Retinal pigment epithelial cell (primary cell): ENCODE data around the gene GYPB.
A peak's percentile ranks its signal among the peaks of the same experiment; 100 is the strongest.
"Not testable (repeated sequence)": the region's sequence is repeated elsewhere in the genome, so short reads cannot be mapped to it uniquely, and the experiment has no call there.

Experiments
- DNase-seq: peaks from one replicate; pipeline ENCODE4 v3.0.0-alpha.2; 2010; ENCODE audit warnings: low read depth
- H3K4me3 ChIP-seq: 2 replicates; pipeline ENCODE4 v1.5.1; 2011; ENCODE audit warnings: mild to moderate bottlenecking, low read length, control low read depth, moderate library complexity
- CTCF ChIP-seq: conservative IDR thresholded peaks from 2 replicates; pipeline ENCODE4 v1.5.1; 2011; ENCODE audit warnings: low read depth, low read length, control low read depth, inconsistent platforms

The GYPB gene

DNA sequence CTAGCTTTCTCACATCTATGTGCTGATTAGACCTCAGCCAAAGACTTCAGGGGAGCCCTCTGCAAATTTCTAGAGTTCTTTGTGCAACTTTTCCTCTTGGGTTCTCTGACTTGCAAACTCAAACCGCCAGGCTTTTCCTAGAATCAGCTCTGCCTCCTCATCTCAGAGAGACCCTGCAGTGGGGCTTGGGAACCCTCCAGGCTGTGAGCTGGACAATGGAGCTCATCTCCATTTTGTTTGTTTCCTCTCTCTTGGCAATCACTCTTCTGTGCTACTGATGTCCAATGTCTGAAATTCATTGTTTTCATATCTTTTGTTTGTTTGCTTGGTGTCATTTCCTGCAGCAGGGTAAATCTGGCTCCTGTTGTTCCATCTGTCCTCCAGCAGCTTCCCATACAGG lies 33.0 kb downstream of the GYPB start:
- no peak overlapping the region for H3K4me3 ChIP-seq
- DNase-seq: no peak
- TF ChIP-seq CTCF: no peak

GRCh38 chr4:143980776-143981175 lies 38.4 kb downstream of the GYPB start:
- not testable (repeated sequence) for H3K4me3 ChIP-seq, DNase-seq
- peak; percentile 35 for TF ChIP-seq CTCF

- H3K4me3 ChIP-seq, DNase-seq: not testable (repeated sequence)
Observed at GRCh38 chr4:143975527-143975926, 43.7 kb downstream of the GYPB start.

- not testable (repeated sequence) for H3K4me3 ChIP-seq, DNase-seq
Observed at GRCh38 chr4:143974021-143974420, 45.2 kb downstream of the GYPB start.

GRCh38 chr4:143961075-143961474 lies 58.1 kb downstream of the GYPB start:
- TF ChIP-seq CTCF: no peak
- DNase-seq: no peak
- no peak overlapping the region for H3K4me3 ChIP-seq

GRCh38 chr4:143955306-143955705 lies 63.9 kb downstream of the GYPB start:
- DNase-seq, H3K4me3 ChIP-seq: not testable (repeated sequence)

- H3K4me3 ChIP-seq, DNase-seq: not testable (repeated sequence)
Observed at GRCh38 chr4:143951458-143951972, 67.7 kb downstream of the GYPB start.

DNA sequence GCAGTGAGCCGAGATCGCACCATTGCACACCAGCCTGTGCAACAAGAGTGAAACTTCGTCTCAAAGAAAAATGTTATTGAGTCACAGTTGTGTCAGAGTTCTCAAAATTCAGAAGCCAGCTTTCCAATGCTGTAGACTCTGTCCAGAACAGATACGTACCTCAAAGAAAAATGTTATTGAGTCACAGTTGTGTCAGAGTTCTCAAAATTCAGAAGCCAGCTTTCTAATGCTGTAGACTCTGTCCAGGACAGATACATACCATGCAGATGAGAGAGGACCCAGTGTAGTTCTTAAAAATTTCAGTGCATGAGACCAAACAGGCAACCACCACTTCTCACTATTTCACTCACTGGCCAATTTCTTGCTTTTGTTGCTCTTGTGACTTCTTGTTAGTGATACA lies 68.2 kb downstream of the GYPB start:
- H3K4me3 ChIP-seq, DNase-seq: not testable (repeated sequence)

- DNase-seq, H3K4me3 ChIP-seq: not testable (repeated sequence)
Observed at GRCh38 chr4:143950185-143950584, 69.0 kb downstream of the GYPB start.

DNA sequence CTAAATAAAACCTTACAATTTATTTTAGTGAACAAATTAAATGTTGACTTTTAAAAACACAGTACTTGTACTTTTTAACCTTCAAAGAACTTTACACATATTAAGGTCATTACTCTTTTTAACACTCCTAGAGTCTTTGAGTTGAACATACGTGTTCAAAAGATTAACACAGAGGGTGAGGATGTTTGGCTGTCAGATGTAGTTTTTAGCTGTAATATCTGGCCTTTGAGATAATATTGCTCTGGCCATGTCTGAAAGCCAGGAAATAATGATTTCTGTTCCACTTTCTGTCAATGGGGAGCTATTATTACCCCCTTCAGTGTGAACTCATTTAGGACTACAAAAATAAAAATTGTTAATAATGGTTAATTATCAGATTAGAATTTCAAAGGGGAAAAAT lies 71.7 kb downstream of the GYPB start:
- not testable (repeated sequence) for H3K4me3 ChIP-seq, DNase-seq
